Measurements from ENCODE around the gene NRG3. TPM values are rescaled to one million over a fixed set of nuclear protein-coding genes. Genes with fewer than 3 reads are reported as not detected.

Gene NRG3
- total RNA-seq, 8 experiments from 2014 or later, result 0.28 to 17.2 (median 13.6) TPM; not detected in 1

DNA sequence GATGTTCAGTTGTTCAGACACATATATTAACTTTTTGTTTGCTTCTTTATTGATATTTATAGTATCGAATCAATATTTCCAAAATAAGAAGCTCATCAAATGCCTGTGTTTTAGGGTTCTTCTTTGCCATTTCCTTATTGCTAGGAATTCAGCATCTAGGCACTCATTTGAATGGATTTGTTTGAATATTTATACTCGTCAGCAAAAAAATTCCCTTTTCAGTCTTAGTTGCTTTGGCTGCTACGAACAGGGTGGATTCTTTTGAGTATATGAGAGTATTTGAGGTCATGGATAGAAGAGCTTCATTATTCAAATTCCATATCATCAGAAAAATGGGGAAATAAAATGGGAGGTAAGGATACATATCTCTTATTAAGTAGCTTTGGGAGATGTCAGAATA, 706.9 kb downstream of the NRG3 start:
- ATAC-seq (replicated peaks in 6 of 8), result no peak
- peaks cover 0 to 2% of the 10 kb centered on the region in 2 donors for H3K4me1 ChIP-seq (replicated peaks in 1 of 2)
- 10 to 97% (median 57%) methylated on average over 1 to 3 of the region's 3 CpGs; no CpG with 5 or more reads in 1 of the 10 experiments for WGBS, 10 experiments
- in situ Hi-C loops (cut with MboI; ENCODE audit: low pct_unique_long_range_greater_than_20kb in 2 of 9, low sequenced_read_pairs in 9 of 9, unreplicated experiment in 9 of 9), result no loop called here
- no peak overlapping the region for H3K27ac ChIP-seq
- no peak overlapping the region for H3K4me3 ChIP-seq

DNA sequence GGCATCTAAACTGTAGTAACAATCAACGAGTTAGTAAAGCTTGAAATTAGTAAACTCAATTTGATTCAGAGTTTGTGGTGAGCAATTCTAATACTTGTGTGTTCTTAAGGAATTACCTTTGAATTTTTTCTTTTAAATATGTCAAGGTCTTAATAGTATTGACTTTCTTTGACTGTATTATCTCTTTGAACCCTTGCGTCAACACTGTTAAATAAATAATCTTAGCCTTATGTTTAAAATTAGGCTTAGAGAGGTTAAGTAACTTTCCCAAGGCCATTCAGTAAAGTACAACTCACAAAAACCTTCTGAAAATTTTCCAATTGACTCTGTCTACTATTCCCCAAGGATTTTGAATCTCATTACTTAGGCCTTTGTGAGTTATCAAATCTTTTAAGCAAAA, 716.4 kb downstream of the NRG3 start:
- no peak overlapping the region for H3K4me3 ChIP-seq
- in situ Hi-C loops (cut with MboI; ENCODE audit: low pct_unique_long_range_greater_than_20kb in 2 of 9, low sequenced_read_pairs in 9 of 9, unreplicated experiment in 9 of 9), result no loop called here
- no peak overlapping the region for H3K27ac ChIP-seq
- ATAC-seq (replicated peaks in 6 of 8), result no peak
- H3K4me1 ChIP-seq (replicated peaks in 1 of 2), result no peaks in the 10 kb centered on the region
- WGBS, 10 experiments, result 25 to 100% (median 62%) methylated on average over 1 to 2 of the region's 2 CpGs; no CpG with 5 or more reads in 2 of the 10 experiments

DNA sequence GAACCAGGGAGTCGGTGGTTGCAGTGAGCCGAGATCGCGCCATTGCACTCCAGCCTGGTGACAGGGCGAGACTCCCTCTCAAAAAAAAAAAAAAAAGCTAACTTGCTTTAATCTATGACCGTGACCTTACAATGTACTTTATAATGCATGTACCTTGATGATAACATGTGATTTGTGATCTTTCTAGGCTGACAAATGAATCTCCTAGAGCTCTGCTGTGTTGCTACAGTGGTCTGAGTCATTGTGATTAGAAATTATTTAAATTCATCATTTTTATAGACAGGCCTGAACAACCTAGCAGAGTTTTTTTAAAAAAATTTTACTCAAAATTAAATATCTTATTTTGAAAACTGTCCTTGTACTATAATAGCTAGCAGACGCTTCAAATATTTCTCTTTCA, 722.8 kb downstream of the NRG3 start:
- 10 to 100% (median 81%) methylated on average over 1 to 7 of the region's 7 CpGs for WGBS, 10 experiments
- no peak overlapping the region for H3K27ac ChIP-seq
- no peaks in the 10 kb centered on the region for H3K4me1 ChIP-seq (replicated peaks in 1 of 2)
- ATAC-seq (replicated peaks in 6 of 8), result peak in 3 of 8 experiments; percentile 58 to 76 (median 65)
- no peak overlapping the region for H3K4me3 ChIP-seq
- in situ Hi-C loops (cut with MboI; ENCODE audit: low pct_unique_long_range_greater_than_20kb in 2 of 9, low sequenced_read_pairs in 9 of 9, unreplicated experiment in 9 of 9), result no loop called here

DNA sequence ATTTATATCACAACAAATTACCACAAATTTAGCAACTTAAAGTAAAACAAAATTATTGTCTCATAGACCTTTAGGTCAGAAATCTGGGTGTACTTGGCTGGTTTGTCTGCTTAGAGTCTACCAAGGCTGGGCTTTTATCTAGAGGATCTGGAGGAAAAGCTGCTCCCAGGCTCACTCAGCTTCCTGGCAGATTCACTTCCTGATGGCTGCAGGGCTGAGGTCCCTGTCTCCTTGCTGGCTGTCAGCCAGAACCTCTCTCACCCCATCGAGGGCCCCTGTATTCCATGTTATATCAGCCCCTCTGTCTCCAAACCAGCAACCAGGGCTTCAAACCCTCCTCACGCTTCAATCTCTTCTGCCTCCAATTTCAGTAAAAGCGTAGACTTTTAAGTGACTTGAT, 734.9 kb downstream of the NRG3 start:
- 0 to 100% (median 45%) methylated on average over 1 to 3 of the region's 3 CpGs for WGBS, 10 experiments
- no peak for ATAC-seq (replicated peaks in 6 of 8)
- no peak overlapping the region for H3K27ac ChIP-seq
- in situ Hi-C loops (cut with MboI; ENCODE audit: low pct_unique_long_range_greater_than_20kb in 2 of 9, low sequenced_read_pairs in 9 of 9, unreplicated experiment in 9 of 9), result no loop called here
- no peak overlapping the region for H3K4me3 ChIP-seq
- H3K4me1 ChIP-seq (replicated peaks in 1 of 2), result no peaks in the 10 kb centered on the region

DNA sequence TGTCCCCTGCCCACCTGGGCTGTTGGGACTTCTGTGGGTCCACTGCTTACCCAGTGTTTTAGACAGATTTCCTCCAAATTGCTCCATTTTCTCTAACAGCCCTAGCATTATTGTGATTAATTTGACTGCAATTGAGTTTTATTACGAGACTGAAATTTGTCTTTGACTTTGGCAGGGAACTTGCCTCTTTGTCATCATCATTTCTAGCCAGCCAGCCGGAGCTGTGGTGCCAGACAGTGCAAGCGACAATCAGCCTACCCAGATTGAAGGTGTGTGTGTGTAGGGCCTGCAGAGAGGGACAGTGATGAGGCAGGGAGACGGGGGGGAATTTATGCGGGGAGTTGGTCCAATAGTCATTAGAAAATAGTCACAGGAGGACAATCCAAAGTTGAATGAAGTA, 743.0 kb downstream of the NRG3 start:
- Histone ChIP-seq H3K4me1 (replicated peaks in 1 of 2) (peaks cover 0 to 5% of the 10 kb centered on the region in 2 donors), H3K27ac (no peak overlapping the region), H3K4me3 (no peak overlapping the region)
- 0 to 82% (median 40%) methylated on average over 1 to 5 of the region's 5 CpGs; no CpG with 5 or more reads in 1 of the 10 experiments for WGBS, 10 experiments
- in situ Hi-C loops (cut with MboI; ENCODE audit: low pct_unique_long_range_greater_than_20kb in 2 of 9, low sequenced_read_pairs in 9 of 9, unreplicated experiment in 9 of 9), result no loop called here
- peak in 4 of 8 experiments; percentile 32 to 59 (median 50) for ATAC-seq (replicated peaks in 6 of 8)

DNA sequence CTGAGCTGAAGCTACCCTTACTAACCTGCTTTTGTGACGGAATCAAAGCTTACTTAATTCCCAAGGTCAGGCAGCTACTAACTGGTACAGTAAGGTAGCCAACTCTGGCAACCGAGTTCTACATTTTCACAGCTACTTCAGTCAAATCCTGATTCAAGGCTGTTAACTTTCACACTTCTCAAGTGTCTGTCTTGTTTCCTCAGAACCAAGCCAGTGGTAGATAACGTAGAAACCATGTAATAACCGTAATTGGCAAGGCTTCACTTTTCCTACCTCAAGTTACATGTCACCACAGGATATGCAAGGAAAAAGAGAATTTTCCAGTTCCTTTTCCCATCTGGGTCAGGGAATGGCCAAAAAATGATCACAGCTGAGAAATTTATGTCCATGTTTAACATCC, 746.7 kb downstream of the NRG3 start:
- no peak for ATAC-seq (replicated peaks in 6 of 8)
- H3K4me1 ChIP-seq (replicated peaks in 1 of 2), result peaks cover 0 to 5% of the 10 kb centered on the region in 2 donors
- H3K27ac ChIP-seq, result no peak overlapping the region
- in situ Hi-C loops (cut with MboI; ENCODE audit: low pct_unique_long_range_greater_than_20kb in 2 of 9, low sequenced_read_pairs in 9 of 9, unreplicated experiment in 9 of 9), result no loop called here
- no peak overlapping the region for H3K4me3 ChIP-seq
- 0 to 100% (median 76%) methylated on average over 2 to 4 of the region's 4 CpGs; no CpG with 5 or more reads in 2 of the 10 experiments for WGBS, 10 experiments

DNA sequence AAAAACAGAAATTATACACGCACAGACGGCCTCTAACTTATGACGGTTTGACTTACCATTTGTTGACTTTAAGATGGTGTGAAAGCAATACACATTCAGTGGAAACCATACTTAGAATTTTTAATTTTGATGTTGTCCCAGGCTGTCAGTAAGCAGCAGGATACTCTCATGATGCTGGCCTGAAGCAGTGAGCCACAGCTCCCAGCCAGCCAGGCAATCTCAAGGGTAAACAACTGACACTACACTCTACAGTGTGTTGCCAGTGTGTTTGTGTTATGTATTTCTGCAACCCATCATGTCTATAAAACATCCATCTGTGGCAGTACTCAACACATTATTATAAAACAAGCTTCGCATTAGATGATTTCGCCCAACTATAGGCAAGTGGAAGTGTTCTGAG, 747.5 kb downstream of the NRG3 start:
- Histone ChIP-seq H3K4me3 (no peak overlapping the region), H3K4me1 (replicated peaks in 1 of 2) (peaks cover 0 to 4% of the 10 kb centered on the region in 2 donors), H3K27ac (no peak overlapping the region)
- in situ Hi-C loops (cut with MboI; ENCODE audit: low pct_unique_long_range_greater_than_20kb in 2 of 9, low sequenced_read_pairs in 9 of 9, unreplicated experiment in 9 of 9), result no loop called here
- 28 to 100% (median 92%) methylated on average over 2 to 5 of the region's 5 CpGs; no CpG with 5 or more reads in 2 of the 10 experiments for WGBS, 10 experiments
- ATAC-seq (replicated peaks in 6 of 8), result no peak

DNA sequence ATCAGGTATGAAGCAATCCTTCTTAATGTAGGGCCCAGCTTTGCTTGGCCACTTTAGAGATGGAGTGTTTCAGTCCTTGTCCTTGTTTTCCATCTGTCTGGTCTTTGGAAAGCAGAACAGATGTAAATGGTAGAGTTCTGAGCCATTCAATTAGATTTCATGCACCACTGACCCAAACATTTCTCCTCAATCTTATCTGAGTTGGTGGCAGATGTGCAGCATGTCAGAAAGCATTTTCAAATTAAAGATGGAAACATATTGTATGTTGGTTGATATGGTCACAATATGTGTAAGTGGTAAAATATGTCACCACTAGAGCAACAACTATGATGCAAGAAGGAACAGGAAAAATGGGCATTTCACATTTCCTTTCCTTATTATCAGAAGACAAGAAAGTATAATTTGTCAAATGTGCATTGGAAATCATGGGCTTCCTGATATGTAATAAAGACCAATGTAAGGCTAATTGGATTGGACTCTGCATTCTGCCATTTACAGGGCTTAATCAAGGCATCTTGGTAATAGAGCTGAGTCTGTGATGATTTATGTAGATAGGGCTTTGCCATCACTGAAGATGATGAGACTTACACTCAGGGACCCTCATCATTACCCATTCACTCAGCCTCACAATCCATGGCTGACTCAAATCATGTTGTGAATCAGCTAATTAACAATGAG, 750.7 kb downstream of the NRG3 start:
- peak in 5 of 8 experiments; percentile 35 to 79 (median 58) for ATAC-seq (replicated peaks in 6 of 8)
- H3K4me1 ChIP-seq (replicated peaks in 1 of 2), result no peaks in the 10 kb centered on the region
- H3K27ac ChIP-seq, result no peak overlapping the region
- H3K4me3 ChIP-seq, result no peak overlapping the region
- in situ Hi-C loops (cut with MboI; ENCODE audit: low pct_unique_long_range_greater_than_20kb in 2 of 9, low sequenced_read_pairs in 9 of 9, unreplicated experiment in 9 of 9), result no loop called here

DNA sequence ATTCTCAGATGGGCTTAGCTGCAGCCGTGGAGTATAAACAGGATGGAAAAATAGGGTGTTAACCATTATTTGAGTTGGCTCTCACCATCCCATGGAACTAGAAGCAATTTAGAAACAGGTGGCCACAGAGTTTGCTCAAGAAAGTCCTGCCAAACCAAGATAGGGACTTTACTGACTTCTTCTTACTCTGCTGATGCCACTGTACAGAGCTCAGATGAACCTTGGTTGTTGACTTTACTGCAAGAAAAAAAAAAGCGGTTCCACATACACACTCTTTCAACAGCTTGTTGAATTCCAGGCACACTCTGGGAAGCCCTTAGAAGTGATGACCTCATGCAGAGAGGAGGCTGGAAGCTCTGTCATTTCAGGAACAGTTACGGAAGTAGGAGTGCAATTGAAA, 753.4 kb downstream of the NRG3 start:
- 0 to 90% (median 57%) methylated on average over 1 to 3 of the region's 3 CpGs; no CpG with 5 or more reads in 1 of the 10 experiments for WGBS, 10 experiments
- in situ Hi-C loops (cut with MboI; ENCODE audit: low pct_unique_long_range_greater_than_20kb in 2 of 9, low sequenced_read_pairs in 9 of 9, unreplicated experiment in 9 of 9), result no loop called here
- Histone ChIP-seq H3K4me3 (no peak overlapping the region), H3K4me1 (replicated peaks in 1 of 2) (no peaks in the 10 kb centered on the region), H3K27ac (no peak overlapping the region)
- peak in 5 of 8 experiments; percentile 30 to 89 (median 35) for ATAC-seq (replicated peaks in 6 of 8)

DNA sequence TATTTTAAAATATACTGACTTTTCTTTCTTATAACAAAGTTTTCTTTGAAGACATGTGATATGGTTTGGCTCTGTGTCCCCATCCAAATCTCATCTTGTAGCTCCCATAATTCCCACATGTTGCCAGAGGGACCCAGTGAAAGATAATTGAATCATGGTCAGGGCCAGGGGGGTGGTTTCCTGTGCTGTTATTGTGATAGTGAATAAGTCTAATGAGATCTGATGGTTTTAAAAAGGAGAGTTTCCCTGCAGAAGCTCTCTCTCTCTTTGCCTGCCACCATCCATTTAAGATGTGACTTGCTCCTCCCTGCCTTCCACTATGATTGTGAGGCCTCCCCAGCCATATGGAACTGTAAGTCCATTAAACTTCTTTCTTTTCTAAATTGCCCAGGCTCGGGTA, 768.1 kb downstream of the NRG3 start:
- 0 to 86% (median 57%) methylated on average over 1 of the region's 1 CpG; no CpG with 5 or more reads in 2 of the 10 experiments for WGBS, 10 experiments
- no peak for ATAC-seq (replicated peaks in 6 of 8)
- Histone ChIP-seq H3K27ac (no peak overlapping the region), H3K4me3 (no peak overlapping the region), H3K4me1 (replicated peaks in 1 of 2) (no peaks in the 10 kb centered on the region)
- in situ Hi-C loops (cut with MboI; ENCODE audit: low pct_unique_long_range_greater_than_20kb in 2 of 9, low sequenced_read_pairs in 9 of 9, unreplicated experiment in 9 of 9), result no loop called here

GRCh38 chr10:82643601-82644000, 768.6 kb downstream of the NRG3 start:
- in situ Hi-C loops (cut with MboI; ENCODE audit: low pct_unique_long_range_greater_than_20kb in 2 of 9, low sequenced_read_pairs in 9 of 9, unreplicated experiment in 9 of 9), result no loop called here
- H3K27ac ChIP-seq, result no peak overlapping the region
- ATAC-seq (replicated peaks in 6 of 8), result no peak
- WGBS, 10 experiments, result 10 to 86% (median 60%) methylated on average over 2 to 5 of the region's 5 CpGs
- no peak overlapping the region for H3K4me3 ChIP-seq
- no peaks in the 10 kb centered on the region for H3K4me1 ChIP-seq (replicated peaks in 1 of 2)

GRCh38 chr10:82645221-82645620, 770.2 kb downstream of the NRG3 start:
- ATAC-seq (replicated peaks in 6 of 8), result peak in 1 of 8 experiments; percentile 28
- in situ Hi-C loops (cut with MboI; ENCODE audit: low pct_unique_long_range_greater_than_20kb in 2 of 9, low sequenced_read_pairs in 9 of 9, unreplicated experiment in 9 of 9), result no loop called here

DNA sequence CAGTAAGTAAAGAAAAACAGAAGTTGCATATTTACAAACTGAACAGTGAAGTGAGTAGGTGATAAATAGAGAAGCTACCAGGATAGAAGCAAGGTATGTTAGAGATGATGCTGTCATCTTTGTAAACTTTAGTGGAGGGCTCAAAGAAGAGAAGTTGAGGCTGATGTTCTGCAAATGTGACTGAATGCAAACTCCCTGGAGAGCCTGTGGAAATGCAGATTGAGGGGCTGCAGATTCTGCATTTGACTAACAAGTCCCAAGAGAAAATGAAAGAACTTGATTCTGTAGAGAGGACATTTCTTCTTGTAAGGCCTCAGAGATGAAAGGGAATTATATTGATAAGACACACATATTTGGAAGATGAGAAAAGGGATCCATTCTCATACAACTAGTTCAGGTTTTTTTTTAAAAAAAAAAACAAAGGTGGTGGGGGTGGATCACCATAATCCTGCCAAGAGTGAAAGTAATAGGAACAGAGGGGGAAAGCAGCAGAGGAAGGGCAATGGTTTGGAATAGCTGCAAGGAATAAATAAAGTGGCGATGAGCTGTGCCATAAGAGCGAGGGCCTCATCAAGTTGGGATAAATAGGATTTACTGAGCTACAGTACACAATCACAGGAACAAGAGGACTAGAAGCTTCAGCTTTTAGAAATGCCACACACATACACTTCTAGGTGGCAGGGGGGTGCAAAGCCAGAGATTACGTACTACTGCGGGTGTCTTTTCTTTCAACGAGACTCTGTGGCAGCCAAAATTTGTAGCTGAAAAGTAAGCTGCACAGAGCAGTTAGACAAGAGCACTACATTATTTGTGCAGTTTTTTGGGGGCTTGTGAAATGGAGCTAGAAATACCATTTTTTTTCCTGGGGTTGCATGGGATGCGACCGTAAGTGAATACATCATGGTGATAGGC, 778.5 kb downstream of the NRG3 start:
- no peak for ATAC-seq (replicated peaks in 6 of 8)
- Histone ChIP-seq H3K4me3 (no peak overlapping the region), H3K27ac (no peak overlapping the region), H3K4me1 (replicated peaks in 1 of 2) (no peaks in the 10 kb centered on the region)
- in situ Hi-C loops (cut with MboI; ENCODE audit: low pct_unique_long_range_greater_than_20kb in 2 of 9, low sequenced_read_pairs in 9 of 9, unreplicated experiment in 9 of 9), result no loop called here
- WGBS, 10 experiments, result 37 to 88% (median 65%) methylated on average over 1 to 7 of the region's 7 CpGs

More at GRCh38 chr10:82645221-82645620, 770.2 kb downstream of the NRG3 start:
- no peak overlapping the region for H3K27ac ChIP-seq
- H3K4me3 ChIP-seq, result no peak overlapping the region
- H3K4me1 ChIP-seq (replicated peaks in 1 of 2), result no peaks in the 10 kb centered on the region

Measured in motor neuron (in vitro differentiated cells).